LNCAP (cell line): ENCODE results near the gene PSMC2.

Experiments used
- CTCF ChIP-seq: fragments of 450-650 bp; IDR thresholded peaks from 2 replicates; pipeline ENCODE4 v1.5.1; 2017; ENCODE audit warnings: mild to moderate bottlenecking

PSMC2 gene

GRCh38 chr7:103344453-103345149 lies 2.8 kb upstream of the PSMC2 start, which contains the start of gene DNAJC2:
Gene DNAJC2, minus strand, starts transcription at chr7:103344767. Its CDS starts 145 bp downstream, at chr7:103344622.
- no peak for TF ChIP-seq CTCF

- TF ChIP-seq CTCF = no peak
These were observed 1.0 kb upstream of the PSMC2 start for GRCh38 chr7:103346396-103346795.

GRCh38 chr7:103348452-103348851 lies 1.0 kb downstream of the PSMC2 start:
- no peak for TF ChIP-seq CTCF

- TF ChIP-seq CTCF = no peak
These were observed 1.5 kb downstream of the PSMC2 start for GRCh38 chr7:103348959-103349358.

- TF ChIP-seq CTCF = no peak
These were observed 2.4 kb downstream of the PSMC2 start for GRCh38 chr7:103349805-103350204.

DNA sequence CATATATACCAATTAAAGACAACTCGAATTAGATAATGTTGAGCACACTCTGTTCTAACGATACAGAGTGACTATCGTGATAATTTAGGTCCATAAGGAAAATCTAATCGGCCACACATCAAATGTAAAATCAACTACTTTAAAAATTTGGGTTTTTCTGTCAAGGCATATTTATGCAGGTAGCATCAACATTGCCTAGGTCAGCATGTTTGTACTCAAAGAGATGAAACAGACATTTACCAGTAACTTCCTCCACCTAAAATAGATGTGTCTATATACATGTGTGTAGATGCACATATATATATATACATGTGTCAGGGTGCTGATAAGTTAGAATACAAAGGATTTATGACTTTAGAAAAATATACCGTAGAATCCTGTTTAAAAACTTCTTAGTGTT lies 22.0 kb downstream of the PSMC2 start:
- no peak for TF ChIP-seq CTCF

- no peak for TF ChIP-seq CTCF
These were observed 26.6 kb downstream of the PSMC2 start for GRCh38 chr7:103373866-103374643.
